Measurements from ENCODE around the gene UBE2M. TPM values are rescaled to one million over a fixed set of nuclear protein-coding genes. Genes with fewer than 3 reads are reported as not detected.
"Not testable (repeated sequence)": the region's sequence is repeated elsewhere in the genome, so short reads cannot be mapped to it uniquely, and the experiment has no call there.

Gene UBE2M
- total RNA-seq, 1 donor from 2014 or later: 111 TPM

- DNase-seq (ENCODE audit: low spot score): no peak
- intact Hi-C loops (cut with DNase I): loop anchor here (1.0 to 2.0 kb wide), 2 partner anchors 12 to 36 kb away; partner anchors contain the start of gene CHMP2A
Observed at GRCh38 chr19:58518256-58519086, 39.9 kb downstream of the UBE2M start.

DNA sequence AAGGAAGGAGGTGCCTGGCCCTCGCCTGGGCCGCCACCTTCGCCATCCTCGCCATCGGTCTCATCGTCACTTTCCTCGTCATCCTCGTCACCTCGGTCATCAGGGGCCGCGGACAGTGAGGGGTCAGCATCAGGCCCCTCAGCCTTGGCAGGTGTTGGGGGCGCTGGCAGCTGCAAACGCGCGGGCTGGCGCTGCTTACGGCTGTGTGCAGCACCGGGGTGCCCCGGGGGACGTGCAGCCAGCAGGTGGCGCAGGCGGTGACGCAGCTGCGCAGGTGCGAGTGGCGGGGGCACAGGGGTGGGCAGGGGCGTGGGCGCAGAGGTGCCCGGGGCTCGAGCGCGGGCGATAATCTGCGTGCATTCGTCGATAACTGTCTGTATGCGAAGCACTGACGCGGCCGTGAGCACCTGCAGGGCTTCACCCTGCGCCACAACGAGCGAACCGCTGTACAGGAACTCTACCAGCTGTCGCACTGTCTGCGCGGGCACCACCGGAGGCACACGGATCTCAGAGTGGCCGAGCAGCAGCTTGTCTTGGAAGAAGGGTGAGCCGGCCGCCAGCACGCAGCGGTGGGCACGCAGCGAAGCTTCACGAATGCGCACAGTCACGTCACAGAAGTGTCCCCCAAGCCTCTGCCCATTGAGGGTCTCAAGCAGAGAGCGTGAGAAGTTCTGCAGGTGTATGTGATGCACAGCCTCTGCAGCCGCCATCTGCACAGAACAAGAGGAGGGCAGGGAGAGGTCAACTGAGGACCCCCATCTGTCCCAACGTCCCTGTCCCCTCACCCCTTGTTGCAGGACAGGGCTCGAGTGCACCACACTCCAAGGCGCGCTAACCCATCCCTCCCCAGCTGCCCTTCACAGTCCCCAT is 41.2 kb downstream of the UBE2M start:
- intact Hi-C loops (cut with DNase I): no loop called here

GRCh38 chr19:58516246-58516836 is 42.1 kb downstream of the UBE2M start:
- intact Hi-C loops (cut with DNase I): no loop called here
- no peak for DNase-seq (ENCODE audit: low spot score)

More for the DNA sequence above, 41.2 kb downstream of the UBE2M start:
- no peak for DNase-seq (ENCODE audit: low spot score)

DNA sequence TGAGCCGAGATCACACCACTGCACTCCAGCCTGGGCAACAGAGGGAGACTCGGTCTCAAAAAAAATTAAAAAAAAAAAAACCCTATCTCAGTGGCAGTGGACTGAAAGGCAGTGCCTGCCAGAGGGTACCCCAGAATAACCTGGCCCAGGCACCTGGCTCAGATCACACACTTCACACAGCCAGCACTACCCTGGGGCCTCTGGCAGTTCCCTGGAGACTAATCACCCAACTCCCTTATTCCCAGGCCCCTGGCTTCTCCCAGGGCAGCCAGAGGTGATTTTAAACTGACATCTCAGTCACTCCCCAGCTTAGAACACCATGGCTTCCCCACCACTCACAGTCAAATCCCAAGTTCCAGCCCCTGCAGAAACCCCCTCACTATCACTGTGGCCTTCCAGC is 43.2 kb downstream of the UBE2M start:
- no peak for DNase-seq (ENCODE audit: low spot score)
- intact Hi-C loops (cut with DNase I): no loop called here

GRCh38 chr19:58514564-58515022 is 43.8 kb downstream of the UBE2M start:
- no peak for DNase-seq (ENCODE audit: low spot score)
- intact Hi-C loops (cut with DNase I): no loop called here

DNA sequence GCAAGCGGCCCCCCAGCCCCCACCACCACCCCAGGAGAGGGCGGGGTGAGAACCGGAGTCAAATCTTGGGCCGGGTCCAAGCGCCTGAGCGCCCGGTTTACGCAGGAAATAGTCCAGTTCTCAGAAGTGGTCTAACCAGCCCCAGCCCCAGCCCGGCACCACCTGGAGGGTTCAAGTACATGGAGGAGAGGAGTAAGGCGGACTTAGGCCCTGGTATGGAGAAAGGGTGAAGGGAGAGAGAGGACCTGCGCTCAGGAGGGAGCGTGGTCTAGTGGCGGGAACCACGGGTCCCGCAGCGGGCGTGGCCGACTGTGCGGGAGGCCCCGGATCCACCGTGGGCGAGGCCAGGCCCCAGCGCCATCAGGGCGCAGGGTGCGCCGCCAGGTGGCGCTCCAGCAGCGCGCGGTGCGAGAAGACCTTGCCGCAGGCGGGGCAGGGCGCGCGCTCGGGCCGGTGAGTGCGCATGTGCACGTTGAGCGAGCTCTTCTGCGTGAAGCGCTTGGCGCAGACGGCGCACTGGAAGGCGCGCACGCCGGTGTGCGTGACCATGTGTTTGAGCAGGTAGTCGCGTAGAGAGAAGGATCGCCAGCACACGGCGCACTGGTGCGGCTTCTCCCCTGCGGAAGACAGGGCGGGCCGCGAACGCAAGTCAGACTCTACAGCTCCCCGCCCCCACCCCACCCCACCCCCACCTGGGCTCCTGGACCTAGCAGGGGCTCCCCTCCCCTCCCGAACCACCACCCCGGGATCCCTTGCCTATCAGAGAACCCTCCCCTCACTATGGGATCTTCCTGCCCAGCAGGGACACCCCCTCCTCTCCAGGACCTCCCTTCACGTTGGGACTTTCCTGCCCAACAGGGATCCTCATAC is 44.5 kb downstream of the UBE2M start:
- intact Hi-C loops (cut with DNase I): no loop called here
- DNase-seq (ENCODE audit: low spot score): peak; percentile 94

- intact Hi-C loops (cut with DNase I): no loop called here
Observed at GRCh38 chr19:58513213-58513693, 45.2 kb downstream of the UBE2M start.

GRCh38 chr19:58511353-58512208 is 46.8 kb downstream of the UBE2M start, which contains the start of gene SLC27A5:
Gene SLC27A5 (minus strand): TSS chr19:58511992. CDS start chr19:58511955, 37 bp downstream.
- no peak for DNase-seq (ENCODE audit: low spot score)
- intact Hi-C loops (cut with DNase I): no loop called here

More at GRCh38 chr19:58513213-58513693, 45.2 kb downstream of the UBE2M start:
- DNase-seq (ENCODE audit: low spot score): no peak

DNA sequence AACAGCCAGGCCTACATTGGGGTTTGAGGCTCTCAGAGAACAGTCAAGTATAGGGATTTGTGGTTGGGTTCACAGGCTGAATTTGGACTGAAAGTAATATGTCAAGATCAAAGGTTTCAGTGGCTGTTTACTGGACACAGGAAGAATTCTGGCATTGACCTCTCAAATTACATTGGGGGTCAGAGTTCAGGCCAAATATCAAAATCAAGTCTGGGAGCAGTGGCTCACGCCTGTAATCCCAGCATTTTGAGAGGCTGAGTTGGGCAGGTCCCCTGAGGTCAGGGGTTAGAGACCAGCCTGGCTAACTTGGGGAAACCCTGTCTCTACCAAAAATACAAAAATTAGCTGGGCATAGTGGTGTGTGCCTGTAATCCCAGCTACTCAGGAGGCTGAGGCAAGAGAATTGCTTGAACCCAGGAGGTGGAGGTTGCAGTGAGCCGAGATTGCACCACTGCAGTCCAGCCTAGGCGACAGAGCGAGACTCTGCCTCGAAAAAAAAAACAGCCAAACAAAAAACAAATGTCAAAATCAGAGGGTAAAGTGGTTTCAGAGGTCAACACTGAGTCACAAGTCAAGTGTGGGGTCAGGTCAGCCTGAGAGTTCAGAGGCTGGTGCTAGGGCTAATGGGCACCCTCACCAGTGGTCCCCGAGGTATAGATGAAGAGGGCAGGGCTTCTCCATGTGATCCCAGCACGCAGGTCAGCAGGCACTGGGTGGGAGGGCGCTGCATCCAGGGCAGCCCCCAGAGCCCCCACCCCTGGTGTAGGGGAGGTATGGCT is 48.1 kb downstream of the UBE2M start:
- intact Hi-C loops (cut with DNase I): no loop called here
- DNase-seq (ENCODE audit: low spot score): no peak

- intact Hi-C loops (cut with DNase I): no loop called here
- no peak for DNase-seq (ENCODE audit: low spot score)
Observed at GRCh38 chr19:58509731-58510083, 48.7 kb downstream of the UBE2M start.

DNA sequence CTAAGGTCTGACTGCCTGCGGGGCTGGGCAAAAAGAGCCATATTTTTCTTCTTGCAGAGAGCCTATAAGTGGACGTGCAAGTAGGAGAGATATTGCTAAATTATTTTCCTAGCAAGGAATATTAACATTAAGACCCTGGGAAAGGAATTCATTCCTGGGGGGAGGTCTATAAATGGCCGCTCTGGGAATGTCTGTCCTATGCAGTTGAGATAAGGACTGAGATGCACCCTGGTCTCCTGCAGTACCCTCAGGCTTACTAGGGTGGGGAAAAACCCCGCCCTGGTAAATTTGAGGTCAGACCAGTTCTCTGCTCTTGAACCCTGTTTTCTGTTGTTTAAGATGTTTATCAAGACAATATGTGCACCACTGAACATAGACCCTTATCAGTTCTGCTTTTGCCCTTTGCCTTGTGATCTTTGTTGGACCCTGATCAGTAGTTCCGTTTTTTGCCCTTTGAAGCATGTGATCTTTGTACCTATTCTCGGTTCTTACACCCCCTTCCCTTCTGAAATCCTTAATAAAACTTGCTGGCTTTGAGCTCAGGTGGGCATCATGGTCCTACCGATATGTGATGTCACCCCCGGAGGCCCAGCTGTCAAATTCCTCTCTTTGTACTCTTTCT is 50.7 kb downstream of the UBE2M start:
- intact Hi-C loops (cut with DNase I); DNase-seq (ENCODE audit: low spot score): not testable (repeated sequence)

Small RNA genes lying within 50 kb of the gene (microRNA-seq; reads per million reads assigned to microRNA genes)
- gene MIR6807: not detected

Other genes with a start within 250 kb of the UBE2M start
- 2.1 TPM for gene ZSCAN22, start 231.6 kb downstream of the UBE2M start, total RNA-seq
- gene A1BG, start 205.1 kb downstream of the UBE2M start, total RNA-seq: 5.2 TPM
- gene ZNF497, start 195.9 kb downstream of the UBE2M start, total RNA-seq: 0.40 TPM
- gene ZNF837, start 177.6 kb downstream of the UBE2M start, total RNA-seq: 0.54 TPM
- gene RPS5, start 171.3 kb downstream of the UBE2M start, total RNA-seq: 394 TPM
- not detected for gene RNF225, start 163.0 kb downstream of the UBE2M start, total RNA-seq
- gene ZNF584, start 150.0 kb downstream of the UBE2M start, total RNA-seq: 19.8 TPM
- 5.4 TPM for gene ZNF132, start 118.5 kb downstream of the UBE2M start, total RNA-seq
- gene ZNF324B, start 107.0 kb downstream of the UBE2M start, total RNA-seq: 3.7 TPM
- 5.1 TPM for gene ZNF324, start 91.5 kb downstream of the UBE2M start, total RNA-seq
- 5.8 TPM for gene ZNF446, start 82.3 kb downstream of the UBE2M start, total RNA-seq
- 2.0 TPM for gene SLC27A5, start 46.6 kb downstream of the UBE2M start, total RNA-seq
- 13.8 TPM for gene ZBTB45, start 38.8 kb downstream of the UBE2M start, total RNA-seq
- 140 TPM for gene TRIM28, start 14.5 kb downstream of the UBE2M start, total RNA-seq
- gene CHMP2A, start 3.5 kb downstream of the UBE2M start, total RNA-seq: 138 TPM
- 12.4 TPM for gene MZF1, start 14.7 kb upstream of the UBE2M start, total RNA-seq

All from cardiac septum (tissue), 1 donor.